IMR-90 (cell line): ENCODE measurements around the gene DISP2. TPM values are rescaled to one million over a fixed set of nuclear protein-coding genes. Genes with fewer than 3 reads are reported as not detected.

Experiments
- ATAC-seq: fragments of 200-7000 bp; cut with Tn5 transposase; 2 replicates; pipeline ENCODE4 v1.9.1; 2020; ENCODE audit warnings: low read depth, mild to moderate bottlenecking, moderate library complexity
- BruUV-seq: library from RNA; stranded (reverse); fragments of 400-500 nt; replicated peaks from 2 replicates; lab custom pipeline; 2021; lab: Mats Ljungman, UMichigan
- CTCF ChIA-PET: fragments of 300-600 bp; formaldehyde crosslinking; extraction: SDS; loops from one replicate; lab custom pipeline; 2021; ENCODE audit warnings: antibody characterized with exemption; lab: Yijun Ruan, JAX
- POLR2A ChIA-PET: fragments of 300-600 bp; sonication (Branson Sonifier 250); formaldehyde crosslinking; loops from one replicate; lab custom pipeline; 2022; ENCODE audit warnings: antibody characterized with exemption; ENCODE audit not compliant: unreplicated experiment; lab: Charles Lee
- DNase-seq: peaks from one replicate; pipeline ENCODE4 v3.0.0; 2013
- H2AFZ ChIP-seq: replicated peaks from 2 replicates; pipeline ENCODE3; 2013; ENCODE audit warnings: low read length, mild to moderate bottlenecking; ENCODE audit not compliant: poor library complexity
- H2AK5ac ChIP-seq: 2 replicates; pipeline ENCODE4 v1.6.1; 2013; ENCODE audit warnings: low read depth, low read length, inconsistent platforms
- H2AK9ac ChIP-seq: replicated peaks from 2 replicates; pipeline ENCODE3; 2013; ENCODE audit warnings: mild to moderate bottlenecking, low read depth, low read length, moderate library complexity; ENCODE audit not compliant: poor library complexity
- H2BK120ac ChIP-seq: 2 replicates; pipeline ENCODE4 v1.6.1; 2013; ENCODE audit warnings: low read depth, low read length, inconsistent platforms
- H2BK15ac ChIP-seq: 3 replicates; pipeline ENCODE4 v1.6.1; 2013; ENCODE audit warnings: low read depth, low read length, inconsistent platforms
- H2BK20ac ChIP-seq: 2 replicates; pipeline ENCODE4 v1.6.1; 2013; ENCODE audit warnings: low read depth, mild to moderate bottlenecking, inconsistent platforms, low read length, moderate library complexity
- H2BK5ac ChIP-seq: 2 replicates; pipeline ENCODE4 v1.6.1; 2013; ENCODE audit warnings: mild to moderate bottlenecking, low read depth, low read length, inconsistent platforms; ENCODE audit not compliant: poor library complexity, severe bottlenecking
- H3K14ac ChIP-seq: replicated peaks from 2 replicates; pipeline ENCODE4 v1.6.1; 2013; ENCODE audit warnings: low read depth, low read length, inconsistent platforms
- H3K18ac ChIP-seq: 2 replicates; pipeline ENCODE4 v1.6.1; 2013; ENCODE audit warnings: low read depth, low read length, control low read depth
- H3K23ac ChIP-seq: 2 replicates; pipeline ENCODE4 v1.6.1; 2013; ENCODE audit warnings: low read depth, low read length, inconsistent platforms
- H3K27ac ChIP-seq: 2 replicates; pipeline ENCODE4 v1.5.1; 2013; ENCODE audit warnings: mild to moderate bottlenecking, control low read depth, low read length; ENCODE audit not compliant: insufficient read depth
- H3K27me3 ChIP-seq: 2 replicates; pipeline ENCODE4 v1.6.1; 2013; ENCODE audit warnings: low read length; ENCODE audit not compliant: control insufficient read depth, insufficient read depth
- H3K36me3 ChIP-seq: 2 replicates; pipeline ENCODE4 v1.6.1; 2013; ENCODE audit warnings: low read length, mixed read lengths; ENCODE audit not compliant: control insufficient read depth, insufficient read depth
- H3K4ac ChIP-seq: 2 replicates; pipeline ENCODE4 v1.6.1; 2013; ENCODE audit warnings: low read depth, low read length, inconsistent platforms
- H3K4me1 ChIP-seq: 2 replicates; pipeline ENCODE4 v1.6.1; 2013; ENCODE audit warnings: low read length, mixed read lengths; ENCODE audit not compliant: control insufficient read depth, insufficient read depth
- H3K4me2 ChIP-seq: 2 replicates; pipeline ENCODE4 v1.6.1; 2013; ENCODE audit warnings: low read depth, mild to moderate bottlenecking, control low read depth, low read length, moderate library complexity
- H3K4me3 ChIP-seq: 2 replicates; pipeline ENCODE4 v1.5.1; 2013; ENCODE audit warnings: low read depth, mild to moderate bottlenecking, control low read depth, low read length, moderate library complexity; ENCODE audit not compliant: insufficient read depth
- H3K56ac ChIP-seq: 2 replicates; pipeline ENCODE4 v1.6.1; 2013; ENCODE audit warnings: low read length, inconsistent platforms; ENCODE audit not compliant: insufficient read depth; ENCODE audit errors: extremely low read depth
- H3K79me1 ChIP-seq, 2 experiments: 2 replicates each; pipeline ENCODE4 v1.6.1; 2013; ENCODE audit warnings: low read length in 2 of 2, inconsistent platforms in 1 of 2, low read depth in 1 of 2
- H3K9ac ChIP-seq: 2 replicates; pipeline ENCODE4 v1.6.1; 2013; ENCODE audit warnings: low read depth, low read length, control low read depth
- H3K9me1 ChIP-seq: 2 replicates; pipeline ENCODE4 v1.6.1; 2013; ENCODE audit warnings: low read length, inconsistent platforms; ENCODE audit not compliant: insufficient read depth
- H3K9me3 ChIP-seq: 2 replicates; pipeline ENCODE4 v1.6.1; 2013; ENCODE audit warnings: low read length; ENCODE audit not compliant: control insufficient read depth, insufficient read depth
- H4K20me1 ChIP-seq: 2 replicates; pipeline ENCODE4 v1.6.1; 2013; ENCODE audit warnings: low read length, inconsistent platforms; ENCODE audit not compliant: insufficient read depth
- H4K5ac ChIP-seq: 2 replicates; pipeline ENCODE4 v1.6.1; 2013; ENCODE audit warnings: mild to moderate bottlenecking, low read depth, low read length, control low read depth
- H4K8ac ChIP-seq, 2 experiments: 2 replicates each; pipeline ENCODE4 v1.6.1; 2013; ENCODE audit warnings: low read depth in 2 of 2, low read length in 2 of 2, control low read depth in 1 of 2, inconsistent platforms in 1 of 2
- H4K91ac ChIP-seq: 2 replicates; pipeline ENCODE4 v1.6.1; 2013; ENCODE audit warnings: low read depth, low read length, inconsistent platforms; ENCODE audit not compliant: insufficient read depth
- BHLHE40 ChIP-seq: fragments of 150-350 bp; IDR thresholded peaks from 2 replicates; pipeline ENCODE4 v1.6.1; 2016; ENCODE audit warnings: mild to moderate bottlenecking, low read depth, low read length
- CEBPB ChIP-seq: IDR thresholded peaks from 2 replicates; pipeline ENCODE4 v1.6.1; 2012; ENCODE audit warnings: low read depth, low read length, improper control_type of control experiment
- CHD1 ChIP-seq: IDR thresholded peaks from 2 replicates; pipeline ENCODE4 v1.6.1; 2012; ENCODE audit warnings: low read depth, low read length, improper control_type of control experiment
- FOS ChIP-seq: fragments of 150-350 bp; IDR thresholded peaks from 2 replicates; pipeline ENCODE4 v1.6.1; 2016; ENCODE audit warnings: low read depth, low read length
- MAFK ChIP-seq: IDR thresholded peaks from 2 replicates; pipeline ENCODE4 v1.6.1; 2012; ENCODE audit warnings: low read depth, low read length, improper control_type of control experiment
- MAZ ChIP-seq: IDR thresholded peaks from 2 replicates; pipeline ENCODE4 v1.6.1; 2012; ENCODE audit warnings: low read depth, mild to moderate bottlenecking, low read length, improper control_type of control experiment, moderate library complexity, borderline replicate concordance
- MXI1 ChIP-seq: IDR thresholded peaks from 2 replicates; pipeline ENCODE4 v1.6.1; 2012; ENCODE audit warnings: low read depth, mild to moderate bottlenecking, low read length, moderate library complexity, borderline replicate concordance
- NFE2L2 ChIP-seq: fragments of 150-350 bp; IDR thresholded peaks from 2 replicates; pipeline ENCODE4 v1.6.1; 2016; ENCODE audit warnings: low read depth, mild to moderate bottlenecking, low read length
- RAD21 ChIP-seq: IDR thresholded peaks from 2 replicates; pipeline ENCODE4 v1.6.1; 2012; ENCODE audit warnings: low read length, improper control_type of control experiment
- RFX5 ChIP-seq: IDR thresholded peaks from 2 replicates; pipeline ENCODE4 v1.8.0; 2012; ENCODE audit warnings: low read depth, mild to moderate bottlenecking, low read length, moderate library complexity
- SMC3 ChIP-seq: fragments of 150-350 bp; IDR thresholded peaks from 2 replicates; pipeline ENCODE4 v1.6.1; 2016; ENCODE audit warnings: low read depth, mild to moderate bottlenecking, antibody characterized with exemption, low read length, moderate library complexity
- WGBS, 2 experiments: methylation state at CpG; one replicate each; pipeline versions ENCODE4 v1.1.5 to v1.1.7; 2013; ENCODE audit warnings: missing lambda C conversion rate in 2 of 2; ENCODE audit not compliant: insufficient read length in 1 of 2; ENCODE audit errors: extremely low coverage in 2 of 2; 5-methylcytosine and 5-hydroxymethylcytosine counted together
- dilution Hi-C: fragments of 300-500 bp; cut with HindIII; formaldehyde crosslinking; loops from one replicate; pipeline ENCODE4 v1.14.3; 2018; ENCODE audit warnings: low sequenced_read_pairs; ENCODE audit not compliant: unreplicated experiment
- in situ Hi-C: fragments of 300-500 bp; cut with MboI; formaldehyde crosslinking; loops from 3 replicates; pipeline ENCODE4 v1.14.3; 2019; ENCODE audit warnings: low sequenced_read_pairs, inconsistent platforms, mixed read lengths
- intact Hi-C: fragments of 100-400 bp; cut with micrococcal nuclease; formaldehyde crosslinking; loops from 2 replicates; pipeline ENCODE4 v1.10.0; 2022
- polyA plus RNA-seq, 3 experiments: library from polyadenylated mRNA; depleted of rRNA; stranded (reverse); fragments of >200 nt; gene quantifications; 2 replicates each; pipeline ENCODE4 v1.2.3, GENCODE V29; 2012; ENCODE audit warnings: low replicate concordance in 1 of 3
- total RNA-seq: library from RNA; depleted of rRNA; stranded (reverse); fragments of >200 nt; gene quantifications from 2 replicates; pipeline ENCODE4 v1.2.3, GENCODE V29; 2012
- TF ChIP-seq, protein P1 (sequence below): fragments of 150-350 bp; IDR thresholded peaks from 2 replicates; pipeline ENCODE4 v1.6.1; 2017; ENCODE audit warnings: mild to moderate bottlenecking, antibody characterized with exemption, low read length, low read depth
- TF ChIP-seq, protein P2 (sequence below): fragments of 150-350 bp; IDR thresholded peaks from 2 replicates; pipeline ENCODE4 v1.6.1; 2016; ENCODE audit warnings: low read depth, mild to moderate bottlenecking, low read length, moderate library complexity, borderline replicate concordance

DISP2 gene
- total and polyA plus RNA-seq, 2 of the 4 experiments (the other 2 are of a cell fraction) = 0.34 to 0.36 TPM

DNA sequence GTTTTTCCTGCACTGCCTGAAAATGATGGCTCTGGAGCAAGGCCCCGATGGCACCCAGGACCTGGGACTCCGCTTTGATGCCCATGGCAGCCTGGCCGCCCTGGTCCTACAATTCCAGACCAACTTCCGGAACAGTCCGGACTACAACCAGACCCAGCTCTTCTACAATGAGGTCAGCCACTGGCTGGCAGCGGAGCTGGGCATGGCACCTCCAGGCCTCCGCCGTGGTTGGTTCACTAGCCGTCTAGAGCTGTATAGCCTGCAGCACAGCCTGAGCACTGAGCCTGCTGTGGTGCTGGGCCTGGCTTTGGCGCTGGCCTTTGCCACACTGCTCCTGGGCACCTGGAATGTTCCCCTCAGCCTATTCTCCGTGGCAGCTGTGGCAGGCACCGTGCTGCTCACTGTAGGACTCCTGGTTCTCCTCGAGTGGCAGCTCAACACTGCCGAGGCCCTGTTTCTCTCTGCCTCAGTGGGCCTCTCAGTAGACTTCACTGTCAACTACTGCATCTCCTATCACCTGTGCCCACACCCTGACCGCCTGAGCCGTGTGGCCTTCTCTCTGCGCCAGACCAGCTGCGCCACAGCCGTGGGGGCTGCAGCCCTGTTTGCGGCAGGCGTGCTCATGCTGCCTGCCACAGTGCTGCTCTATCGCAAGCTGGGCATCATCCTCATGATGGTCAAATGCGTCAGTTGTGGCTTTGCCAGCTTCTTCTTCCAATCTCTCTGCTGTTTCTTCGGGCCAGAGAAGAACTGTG, 10.9 kb downstream of the DISP2 start (continued):
- TF ChIP-seq, protein P1, sequence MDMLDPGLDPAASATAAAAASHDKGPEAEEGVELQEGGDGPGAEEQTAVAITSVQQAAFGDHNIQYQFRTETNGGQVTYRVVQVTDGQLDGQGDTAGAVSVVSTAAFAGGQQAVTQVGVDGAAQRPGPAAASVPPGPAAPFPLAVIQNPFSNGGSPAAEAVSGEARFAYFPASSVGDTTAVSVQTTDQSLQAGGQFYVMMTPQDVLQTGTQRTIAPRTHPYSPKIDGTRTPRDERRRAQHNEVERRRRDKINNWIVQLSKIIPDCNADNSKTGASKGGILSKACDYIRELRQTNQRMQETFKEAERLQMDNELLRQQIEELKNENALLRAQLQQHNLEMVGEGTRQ = no peak

DNA sequence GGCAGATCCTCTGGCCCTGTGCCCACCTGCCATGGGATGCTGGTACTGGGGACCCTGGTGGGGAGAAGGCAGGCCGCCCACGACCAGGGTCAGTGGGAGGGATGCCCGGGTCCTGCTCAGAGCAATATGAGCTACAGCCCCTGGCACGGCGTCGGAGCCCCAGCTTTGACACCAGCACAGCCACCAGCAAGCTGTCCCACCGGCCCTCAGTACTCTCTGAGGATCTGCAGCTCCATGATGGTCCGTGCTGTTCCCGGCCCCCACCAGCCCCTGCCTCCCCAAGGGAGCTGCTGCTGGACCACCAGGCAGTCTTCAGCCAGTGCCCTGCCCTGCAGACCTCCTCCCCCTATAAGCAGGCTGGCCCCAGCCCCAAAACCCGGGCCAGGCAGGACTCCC, 11.5 kb downstream of the DISP2 start:
- H3K56ac ChIP-seq = no peak overlapping the region
- no peak for ATAC-seq
- H3K18ac ChIP-seq = no peak overlapping the region
- H3K9me1 ChIP-seq = 0 out of 2 replicates have a peak, but pooled peaks cover 3% of the 10 kb centered on the region
- no peak overlapping the region for H3K27ac ChIP-seq
- no peak overlapping the region for H2BK120ac ChIP-seq
- 88% methylated on average over 3 of the region's 10 CpGs; no CpG with 5 or more reads in 1 of the 2 experiments for WGBS, 2 experiments
- H3K36me3 ChIP-seq = no peaks in the 10 kb centered on the region
- POLR2A ChIA-PET = no interaction called here
- no peak overlapping the region for H3K14ac ChIP-seq
- no peak overlapping the region for H4K5ac ChIP-seq
- H3K4me2 ChIP-seq = no peak overlapping the region
- H4K8ac ChIP-seq = no peak overlapping the region
- H3K4me3 ChIP-seq = no peak overlapping the region
- H2AK5ac ChIP-seq = peak overlapping the region; percentile 58; the same call in 1 of the 2 replicates
- H3K4ac ChIP-seq = no peak overlapping the region
- H2AFZ ChIP-seq = no peak overlapping the region
- H2BK5ac ChIP-seq = no peak overlapping the region
- H3K4me1 ChIP-seq = peaks cover 2% of the 10 kb centered on the region
- H3K9ac ChIP-seq = no peak overlapping the region
- no peak overlapping the region for H4K91ac ChIP-seq
- H2AK9ac ChIP-seq = no peak overlapping the region
- dilution Hi-C loops (no loop called here), in situ Hi-C loops (no loop called here), intact Hi-C loops (no loop called here)
- no peak for DNase-seq
- CTCF ChIA-PET = interaction anchor here (1.5 to 1.6 kb wide), 2 partner anchors 12 to 25 kb away, joined by 5 to 6 read pairs; partner anchors contain the start of gene DISP2
- no peaks in the 10 kb centered on the region for H3K9me3 ChIP-seq
- H3K79me1 ChIP-seq = no peaks in the 10 kb centered on the region
- H2BK15ac ChIP-seq = no peak overlapping the region
- no peaks in the 10 kb centered on the region for H4K20me1 ChIP-seq
- H3K23ac ChIP-seq = no peak overlapping the region
- H3K27me3 ChIP-seq = peaks cover 5% of the 10 kb centered on the region; the same call in 1 of the 2 replicates
- H2BK20ac ChIP-seq = no peak overlapping the region
- no TSS peak for BruUV-seq
- no peak for TF ChIP-seq NFE2L2
- no peak for TF ChIP-seq CEBPB
- TF ChIP-seq RFX5 = no peak
- TF ChIP-seq SMC3 = no peak
- no peak for TF ChIP-seq BHLHE40
- TF ChIP-seq MAFK = no peak
- no peak for TF ChIP-seq MXI1
- no peak for TF ChIP-seq RAD21
- TF ChIP-seq, protein P2, sequence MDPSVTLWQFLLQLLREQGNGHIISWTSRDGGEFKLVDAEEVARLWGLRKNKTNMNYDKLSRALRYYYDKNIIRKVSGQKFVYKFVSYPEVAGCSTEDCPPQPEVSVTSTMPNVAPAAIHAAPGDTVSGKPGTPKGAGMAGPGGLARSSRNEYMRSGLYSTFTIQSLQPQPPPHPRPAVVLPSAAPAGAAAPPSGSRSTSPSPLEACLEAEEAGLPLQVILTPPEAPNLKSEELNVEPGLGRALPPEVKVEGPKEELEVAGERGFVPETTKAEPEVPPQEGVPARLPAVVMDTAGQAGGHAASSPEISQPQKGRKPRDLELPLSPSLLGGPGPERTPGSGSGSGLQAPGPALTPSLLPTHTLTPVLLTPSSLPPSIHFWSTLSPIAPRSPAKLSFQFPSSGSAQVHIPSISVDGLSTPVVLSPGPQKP = no peak
- TF ChIP-seq CHD1 = no peak
- TF ChIP-seq MAZ = no peak
- TF ChIP-seq FOS = no peak
